ENCODE measurements around the gene TRPC6.

TRPC6 gene

GRCh38 chr11:101448881-101449442, 134.8 kb downstream of the TRPC6 start:
- Histone ChIP-seq H3K4me3 (replicated peaks; ENCODE audit: insufficient read depth, low read length) (no peak overlapping the region), H3K27me3 (ENCODE audit: insufficient read depth, poor library complexity, severe bottlenecking) (no peaks in the 10 kb centered on the region), H3K27ac (replicated peaks) (no peak overlapping the region)
- TF ChIP-seq CTCF (IDR thresholded peaks at IDR 0.05; ENCODE audit: insufficient read depth, low read length) (no peak), SPI1 (IDR thresholded peaks at IDR 0.05; ENCODE audit: borderline replicate concordance, low read depth) (no peak), POLR2AphosphoS5 (IDR thresholded peaks at IDR 0.05; ENCODE audit: low read depth) (no peak)
- no peak for DNase-seq (ENCODE audit: low read depth in 1 of 2, low spot score in 1 of 2)

GRCh38 chr11:101446726-101447125, 137.1 kb downstream of the TRPC6 start:
- H3K4me3 ChIP-seq (replicated peaks; ENCODE audit: insufficient read depth, low read length), result no peak overlapping the region
- no peak for DNase-seq (ENCODE audit: low read depth in 1 of 2, low spot score in 1 of 2)
- H3K27me3 ChIP-seq (ENCODE audit: insufficient read depth, poor library complexity, severe bottlenecking), result no peaks in the 10 kb centered on the region
- no peak overlapping the region for H3K27ac ChIP-seq (replicated peaks)
- TF ChIP-seq GABPA (IDR thresholded peaks at IDR 0.05; ENCODE audit: low read depth) (no peak), SPI1 (IDR thresholded peaks at IDR 0.05; ENCODE audit: borderline replicate concordance, low read depth) (no peak), POLR2AphosphoS5 (IDR thresholded peaks at IDR 0.05; ENCODE audit: low read depth) (no peak), CTCF (IDR thresholded peaks at IDR 0.05; ENCODE audit: insufficient read depth, low read length) (no peak), REST (IDR thresholded peaks at IDR 0.05; ENCODE audit: insufficient replicate concordance, low read depth) (no peak)

- H3K4me3 ChIP-seq (replicated peaks; ENCODE audit: insufficient read depth, low read length), result no peak overlapping the region
- H3K27ac ChIP-seq (replicated peaks), result no peak overlapping the region
- no peak for DNase-seq (ENCODE audit: low read depth in 1 of 2, low spot score in 1 of 2)
- no peak for TF ChIP-seq CTCF (IDR thresholded peaks at IDR 0.05; ENCODE audit: insufficient read depth, low read length)
- TF ChIP-seq GABPA (IDR thresholded peaks at IDR 0.05; ENCODE audit: low read depth), result no peak
- no peak for TF ChIP-seq POLR2AphosphoS5 (IDR thresholded peaks at IDR 0.05; ENCODE audit: low read depth)
- no peak for TF ChIP-seq REST (IDR thresholded peaks at IDR 0.05; ENCODE audit: insufficient replicate concordance, low read depth)
- H3K27me3 ChIP-seq (ENCODE audit: insufficient read depth, poor library complexity, severe bottlenecking), result no peaks in the 10 kb centered on the region
Measured at GRCh38 chr11:101446238-101446637, 137.6 kb downstream of the TRPC6 start.

- no peaks in the 10 kb centered on the region for H3K27me3 ChIP-seq (ENCODE audit: insufficient read depth, poor library complexity, severe bottlenecking)
- DNase-seq (ENCODE audit: low read depth in 1 of 2, low spot score in 1 of 2), result no peak
- no peak overlapping the region for H3K4me3 ChIP-seq (replicated peaks; ENCODE audit: insufficient read depth, low read length)
- H3K27ac ChIP-seq (replicated peaks), result no peak overlapping the region
- TF ChIP-seq POLR2AphosphoS5 (IDR thresholded peaks at IDR 0.05; ENCODE audit: low read depth) (no peak), SPI1 (IDR thresholded peaks at IDR 0.05; ENCODE audit: borderline replicate concordance, low read depth) (no peak), GABPA (IDR thresholded peaks at IDR 0.05; ENCODE audit: low read depth) (no peak), CTCF (IDR thresholded peaks at IDR 0.05; ENCODE audit: insufficient read depth, low read length) (no peak), REST (IDR thresholded peaks at IDR 0.05; ENCODE audit: insufficient replicate concordance, low read depth) (no peak)
Measured at GRCh38 chr11:101445761-101446160, 138.0 kb downstream of the TRPC6 start.

Measured in HL-60 (cell line).